ENCODE data around the gene DND1.
A peak's percentile ranks its signal among the peaks of the same experiment; 100 is the strongest.
"Not testable (repeated sequence)": the region's sequence is repeated elsewhere in the genome, so short reads cannot be mapped to it uniquely, and the experiment has no call there.

The DND1 gene

GRCh38 chr5:140635291-140636257 lies 37.8 kb downstream of the DND1 start:
- Histone ChIP-seq H3K9ac (ENCODE audit: low read length) (no peak overlapping the region), H3K36me3 (ENCODE audit: insufficient read depth, low read length) (no peaks in the 10 kb centered on the region), H3K4me3 (ENCODE audit: low read depth in 1 of 2, low read length in 2 of 2) (no peak overlapping the region), H3K27me3 (ENCODE audit: control insufficient read depth in 1 of 2, insufficient read depth in 2 of 2, low read length in 2 of 2) (no peaks in the 10 kb centered on the region), H3K4me1 (ENCODE audit: insufficient read depth, low read length) (peaks cover 20% of the 10 kb centered on the region), H3K27ac (ENCODE audit: low read depth, low read length) (no peak overlapping the region), H3K9me3 (ENCODE audit: low read length) (no peaks in the 10 kb centered on the region)

GRCh38 chr5:140634103-140634502 lies 39.3 kb downstream of the DND1 start:
- no peak overlapping the region for H3K9ac ChIP-seq (ENCODE audit: low read length)
- no peaks in the 10 kb centered on the region for H3K9me3 ChIP-seq (ENCODE audit: low read length)
- peaks cover 15% of the 10 kb centered on the region for H3K4me1 ChIP-seq (ENCODE audit: insufficient read depth, low read length)
- no peak overlapping the region for H3K4me3 ChIP-seq (ENCODE audit: low read depth in 1 of 2, low read length in 2 of 2)
- H3K36me3 ChIP-seq (ENCODE audit: insufficient read depth, low read length) = no peaks in the 10 kb centered on the region
- no peak overlapping the region for H3K27ac ChIP-seq (ENCODE audit: low read depth, low read length)
- no peaks in the 10 kb centered on the region for H3K27me3 ChIP-seq (ENCODE audit: control insufficient read depth in 1 of 2, insufficient read depth in 2 of 2, low read length in 2 of 2)

- Histone ChIP-seq H3K4me3 (ENCODE audit: low read depth in 1 of 2, low read length in 2 of 2) (peak overlapping the region; percentile 78 to 87), H3K9me3 (ENCODE audit: low read length) (no peaks in the 10 kb centered on the region), H3K36me3 (ENCODE audit: insufficient read depth, low read length) (no peaks in the 10 kb centered on the region), H3K27ac (ENCODE audit: low read depth, low read length) (peak overlapping the region; percentile 22), H3K9ac (ENCODE audit: low read length) (peak overlapping the region; percentile 60), H3K27me3 (ENCODE audit: control insufficient read depth in 1 of 2, insufficient read depth in 2 of 2, low read length in 2 of 2) (no peaks in the 10 kb centered on the region), H3K4me1 (ENCODE audit: insufficient read depth, low read length) (peaks cover 15% of the 10 kb centered on the region)
These were observed 39.9 kb downstream of the DND1 start for GRCh38 chr5:140633501-140633900.

GRCh38 chr5:140633021-140633471 lies 40.3 kb downstream of the DND1 start, which contains the start of gene CD14:
Gene CD14 (minus strand): TSS chr5:140633175. CDS start chr5:140633071, 104 bp downstream.
- Histone ChIP-seq H3K9ac (ENCODE audit: low read length) (peak within 1 kb of the TSS; percentile 60), H3K27me3 (ENCODE audit: control insufficient read depth in 1 of 2, insufficient read depth in 2 of 2, low read length in 2 of 2) (no peaks in the 10 kb centered on the region), H3K36me3 (ENCODE audit: insufficient read depth, low read length) (no peaks in the 10 kb centered on the region), H3K9me3 (ENCODE audit: low read length) (no peaks in the 10 kb centered on the region), H3K4me3 (ENCODE audit: low read depth in 1 of 2, low read length in 2 of 2) (peak within 1 kb of the TSS; percentile 78 to 87), H3K4me1 (ENCODE audit: insufficient read depth, low read length) (peaks cover 15% of the 10 kb centered on the region), H3K27ac (ENCODE audit: low read depth, low read length) (peak within 1 kb of the TSS; percentile 50)

GRCh38 chr5:140632366-140633020 lies 40.9 kb downstream of the DND1 start:
- peak overlapping the region; percentile 60 for H3K9ac ChIP-seq (ENCODE audit: low read length)
- H3K27me3 ChIP-seq (ENCODE audit: control insufficient read depth in 1 of 2, insufficient read depth in 2 of 2, low read length in 2 of 2) = no peaks in the 10 kb centered on the region

GRCh38 chr5:140631831-140632365 lies 41.5 kb downstream of the DND1 start:
- no peaks in the 10 kb centered on the region for H3K9me3 ChIP-seq (ENCODE audit: low read length)
- H3K4me1 ChIP-seq (ENCODE audit: insufficient read depth, low read length) = peaks cover 15% of the 10 kb centered on the region
- H3K27me3 ChIP-seq (ENCODE audit: control insufficient read depth in 1 of 2, insufficient read depth in 2 of 2, low read length in 2 of 2) = no peaks in the 10 kb centered on the region
- H3K9ac ChIP-seq (ENCODE audit: low read length) = peak overlapping the region; percentile 60
- peak overlapping the region; percentile 50 for H3K27ac ChIP-seq (ENCODE audit: low read depth, low read length)
- peak overlapping the region; percentile 78 to 87 for H3K4me3 ChIP-seq (ENCODE audit: low read depth in 1 of 2, low read length in 2 of 2)
- no peaks in the 10 kb centered on the region for H3K36me3 ChIP-seq (ENCODE audit: insufficient read depth, low read length)

More at GRCh38 chr5:140632366-140633020, 40.9 kb downstream of the DND1 start:
- Histone ChIP-seq H3K9me3 (ENCODE audit: low read length) (no peaks in the 10 kb centered on the region), H3K27ac (ENCODE audit: low read depth, low read length) (peak overlapping the region; percentile 50), H3K4me1 (ENCODE audit: insufficient read depth, low read length) (peaks cover 15% of the 10 kb centered on the region), H3K4me3 (ENCODE audit: low read depth in 1 of 2, low read length in 2 of 2) (peak overlapping the region; percentile 78 to 87), H3K36me3 (ENCODE audit: insufficient read depth, low read length) (no peaks in the 10 kb centered on the region)

- Histone ChIP-seq H3K4me3 (ENCODE audit: low read depth in 1 of 2, low read length in 2 of 2) (peak overlapping the region in 1 of 2 donors; percentile 87), H3K36me3 (ENCODE audit: insufficient read depth, low read length) (no peaks in the 10 kb centered on the region), H3K27ac (ENCODE audit: low read depth, low read length) (peak overlapping the region; percentile 61), H3K9me3 (ENCODE audit: low read length) (no peaks in the 10 kb centered on the region), H3K9ac (ENCODE audit: low read length) (no peak overlapping the region), H3K4me1 (ENCODE audit: insufficient read depth, low read length) (peaks cover 15% of the 10 kb centered on the region), H3K27me3 (ENCODE audit: control insufficient read depth in 1 of 2, insufficient read depth in 2 of 2, low read length in 2 of 2) (no peaks in the 10 kb centered on the region)
These were observed 42.3 kb downstream of the DND1 start for GRCh38 chr5:140631036-140631417.

GRCh38 chr5:140630292-140631035 lies 42.9 kb downstream of the DND1 start:
- H3K27ac ChIP-seq (ENCODE audit: low read depth, low read length) = peak overlapping the region; percentile 61
- H3K36me3 ChIP-seq (ENCODE audit: insufficient read depth, low read length) = no peaks in the 10 kb centered on the region
- peak overlapping the region in 1 of 2 donors; percentile 87 for H3K4me3 ChIP-seq (ENCODE audit: low read depth in 1 of 2, low read length in 2 of 2)
- no peak overlapping the region for H3K9ac ChIP-seq (ENCODE audit: low read length)
- peaks cover 15% of the 10 kb centered on the region for H3K4me1 ChIP-seq (ENCODE audit: insufficient read depth, low read length)
- H3K27me3 ChIP-seq (ENCODE audit: control insufficient read depth in 1 of 2, insufficient read depth in 2 of 2, low read length in 2 of 2) = no peaks in the 10 kb centered on the region
- H3K9me3 ChIP-seq (ENCODE audit: low read length) = no peaks in the 10 kb centered on the region

GRCh38 chr5:140628711-140629110 lies 44.7 kb downstream of the DND1 start:
- H3K27ac ChIP-seq (ENCODE audit: low read depth, low read length) = no peak overlapping the region
- no peaks in the 10 kb centered on the region for H3K27me3 ChIP-seq (ENCODE audit: control insufficient read depth in 1 of 2, insufficient read depth in 2 of 2, low read length in 2 of 2)
- no peaks in the 10 kb centered on the region for H3K9me3 ChIP-seq (ENCODE audit: low read length)
- H3K4me3 ChIP-seq (ENCODE audit: low read depth in 1 of 2, low read length in 2 of 2) = no peak overlapping the region
- no peak overlapping the region for H3K9ac ChIP-seq (ENCODE audit: low read length)
- H3K36me3 ChIP-seq (ENCODE audit: insufficient read depth, low read length) = no peaks in the 10 kb centered on the region
- H3K4me1 ChIP-seq (ENCODE audit: insufficient read depth, low read length) = peaks cover 15% of the 10 kb centered on the region

GRCh38 chr5:140627972-140628371 lies 45.4 kb downstream of the DND1 start:
- H3K9me3 ChIP-seq (ENCODE audit: low read length) = no peaks in the 10 kb centered on the region
- no peak overlapping the region for H3K27ac ChIP-seq (ENCODE audit: low read depth, low read length)
- H3K36me3 ChIP-seq (ENCODE audit: insufficient read depth, low read length) = no peaks in the 10 kb centered on the region
- H3K4me3 ChIP-seq (ENCODE audit: low read depth in 1 of 2, low read length in 2 of 2) = no peak overlapping the region
- H3K4me1 ChIP-seq (ENCODE audit: insufficient read depth, low read length) = peaks cover 11% of the 10 kb centered on the region
- H3K27me3 ChIP-seq (ENCODE audit: control insufficient read depth in 1 of 2, insufficient read depth in 2 of 2, low read length in 2 of 2) = no peaks in the 10 kb centered on the region
- H3K9ac ChIP-seq (ENCODE audit: low read length) = no peak overlapping the region

- H3K9ac ChIP-seq (ENCODE audit: low read length); H3K36me3 ChIP-seq (ENCODE audit: insufficient read depth, low read length): not testable (repeated sequence)
These were observed 48.5 kb downstream of the DND1 start for GRCh38 chr5:140624886-140625285.

More at GRCh38 chr5:140624886-140625285, 48.5 kb downstream of the DND1 start:
- H3K27ac ChIP-seq (ENCODE audit: low read depth, low read length); H3K9me3 ChIP-seq (ENCODE audit: low read length); H3K4me1 ChIP-seq (ENCODE audit: insufficient read depth, low read length); H3K27me3 ChIP-seq (ENCODE audit: control insufficient read depth in 1 of 2, insufficient read depth in 2 of 2, low read length in 2 of 2); H3K4me3 ChIP-seq (ENCODE audit: low read depth in 1 of 2, low read length in 2 of 2): not testable (repeated sequence)
